ENCODE measurements around the gene CEACAM16. TPM values are rescaled to one million over a fixed set of nuclear protein-coding genes. Genes with fewer than 3 reads are reported as not detected.
"Not testable (repeated sequence)": the region's sequence is repeated elsewhere in the genome, so short reads cannot be mapped to it uniquely, and the experiment has no call there.

CEACAM16 gene
- total and polyA plus RNA-seq, 10 of the 15 experiments (the other 5 are each of a cell fraction or from before 2014, with no cell fraction given), result not detected

DNA sequence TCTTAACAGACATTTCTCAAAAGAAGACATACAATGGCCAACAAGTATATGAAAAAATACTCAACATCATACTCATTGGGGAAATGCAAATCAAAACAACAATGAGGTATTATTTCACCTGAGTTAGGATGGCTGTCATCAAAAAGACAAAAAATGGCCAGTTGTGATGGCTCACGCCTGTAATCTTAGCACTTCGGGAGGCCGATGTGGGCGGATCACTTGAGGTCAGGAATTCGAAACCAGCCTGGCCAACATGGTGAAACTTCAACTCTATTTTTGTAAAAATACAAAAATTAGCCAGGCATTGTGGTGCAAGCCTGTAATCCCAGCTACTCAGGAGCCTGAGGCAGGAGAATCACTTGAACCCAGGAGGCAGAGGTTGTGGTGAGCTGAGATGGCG lies 22.0 kb downstream of the CEACAM16 start (continued):
- TF ChIP-seq REST (IDR thresholded peaks at IDR 0.05; ENCODE audit: low read depth, low read length), result no peak
- no peak for TF ChIP-seq HDAC6 (IDR thresholded peaks at IDR 0.05; ENCODE audit: unreplicated experiment)

DNA sequence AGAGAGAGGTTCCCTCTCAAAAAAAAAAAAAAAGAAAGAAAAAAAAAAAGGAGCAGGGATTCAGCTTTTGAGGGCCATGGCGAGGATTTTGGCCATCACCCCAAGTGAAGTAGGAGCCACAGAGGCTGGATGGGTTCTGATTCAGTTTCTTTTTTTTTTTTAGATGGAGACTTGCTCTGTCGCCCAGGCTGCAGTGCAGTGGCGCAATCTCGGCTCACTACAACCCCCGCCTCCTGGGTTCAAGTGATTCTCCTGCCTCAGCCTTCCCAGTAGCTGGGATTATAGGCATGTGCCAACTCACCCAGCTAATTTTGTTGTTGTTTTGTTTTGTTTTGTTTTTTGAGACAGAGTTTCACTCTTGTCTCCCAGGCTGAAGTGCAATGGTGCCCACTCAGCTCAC lies 22.4 kb downstream of the CEACAM16 start:
- H3K36me3 ChIP-seq (ENCODE audit: control insufficient read depth in 2 of 2, insufficient read depth in 2 of 2, low read length in 1 of 2); intact Hi-C loops (cut with micrococcal nuclease; ENCODE audit: unreplicated experiment); H2AFZ ChIP-seq (ENCODE audit: control insufficient read depth, low read depth, low read length); H3K4me3 ChIP-seq; DNase-seq (ENCODE audit: low read depth, low spot score); H4K20me1 ChIP-seq (ENCODE audit: control insufficient read depth, insufficient read depth); BruUV-seq (replicated peaks); H3K79me2 ChIP-seq (ENCODE audit: control insufficient read depth, insufficient read depth, low read length); H3K27me3 ChIP-seq (replicated peaks in 1 of 2; ENCODE audit: control insufficient read depth in 2 of 2, insufficient read depth in 2 of 2, low read length in 1 of 2); ATAC-seq; H3K9me3 ChIP-seq (replicated peaks; ENCODE audit: control insufficient read depth, insufficient read depth, low read length); H3K9ac ChIP-seq (ENCODE audit: control insufficient read depth, insufficient read depth, low read length); FAIRE-seq: not testable (repeated sequence)
- Histone ChIP-seq H3K27ac (ENCODE audit: control insufficient read depth, insufficient read depth) (peak overlapping the region; percentile 64; the same call in 1 of the 2 replicates), H3K4me1 (ENCODE audit: control insufficient read depth, insufficient read depth, low read length) (peaks cover 51% of the 10 kb centered on the region), H3K4me2 (ENCODE audit: control insufficient read depth, insufficient read depth) (peak overlapping the region; percentile 49; the same call in 1 of the 2 replicates)
- ChIA-PET RAD21 (ENCODE audit: unreplicated experiment) (interaction anchor here (0.6 to 7.8 kb wide), 10 partner anchors 9 to 77 kb away, joined by 3 to 302 read pairs (median 13); partner anchors contain the start of gene BCL3), SMC1A (ENCODE audit: uncharacterized antibody, unreplicated experiment) (interaction anchor here (0.7 to 8.7 kb wide), 9 partner anchors 15 to 311 kb away, joined by 3 to 328 read pairs (median 4); partner anchors contain the start of gene BCL3), CTCF (interaction anchor here (0.5 to 16.8 kb wide), 8 partner anchors 15 to 1016 kb away, joined by 3 to 513 read pairs (median 41); partner anchors contain the start of gene BCL3), POLR2A (interaction anchor here (0.6 to 3.8 kb wide), 6 partner anchors 15 to 48 kb away, joined by 3 to 13 read pairs (median 5); no protein-coding TSS in a partner anchor)
- 77% methylated on average over 5 of the region's 5 CpGs for WGBS (ENCODE audit: insufficient coverage, insufficient replicate concordance, low lambda C conversion rate, missing lambda C conversion rate)
- in situ Hi-C loops (cut with MboI), result loop anchor here (5.0 kb wide), 1 partner anchor 51 kb away; no protein-coding TSS in a partner anchor

All from GM12878 (cell line).